NOMO-1 treated with dmso at 0.1 percent for 144 hours (cell line): ENCODE results near the gene ASIC2.
A peak's percentile ranks its signal among the peaks of the same experiment; 100 is the strongest.

Experiments used
- DNase-seq: peaks from one replicate; lab custom pipeline; 2025; ENCODE audit not compliant: unreplicated experiment; lab: John Stamatoyannopoulos, UW

ASIC2 gene

GRCh38 chr17:33080091-33080490, 213.0 kb downstream of the ASIC2 start:
- DNase-seq = no peak

DNA sequence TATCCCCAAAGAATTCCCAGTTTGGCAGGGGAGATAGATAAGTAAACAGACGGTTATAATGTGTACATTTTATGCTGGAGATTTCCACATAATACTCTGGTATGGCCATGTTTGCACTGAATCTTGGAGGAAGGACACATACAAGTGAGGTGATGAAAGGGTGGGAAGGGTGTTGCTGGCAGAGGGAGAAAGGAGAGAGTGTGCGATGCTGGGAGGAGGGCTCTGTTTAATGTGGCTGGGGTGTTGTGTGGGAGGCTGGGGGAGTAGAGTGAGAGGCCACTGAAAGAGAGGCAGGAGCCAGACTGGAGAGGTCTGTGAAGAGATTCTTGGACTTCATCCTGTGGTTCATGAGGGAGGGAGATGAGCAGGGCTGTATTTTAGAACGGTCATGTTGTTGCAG, 213.9 kb downstream of the ASIC2 start:
- DNase-seq = no peak

GRCh38 chr17:33076979-33077378, 216.1 kb downstream of the ASIC2 start:
- no peak for DNase-seq

DNA sequence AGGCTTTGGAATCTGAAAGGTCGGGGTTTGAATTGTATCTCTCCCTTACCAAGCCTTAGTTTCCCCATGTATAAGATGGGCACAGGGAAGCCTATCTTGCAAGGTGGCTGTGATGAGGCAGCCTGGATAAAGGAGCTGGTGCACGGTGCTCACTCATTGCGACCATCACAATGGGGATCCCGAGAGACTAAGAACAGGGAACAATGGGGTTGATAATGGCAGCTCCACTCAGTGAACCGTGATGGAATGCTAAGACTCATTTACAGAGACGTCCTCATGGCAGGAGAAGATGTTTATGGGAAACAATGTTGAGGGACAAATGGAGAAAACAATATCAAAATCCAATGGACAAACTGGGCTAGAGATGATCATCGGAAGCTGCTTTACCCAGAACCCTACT, 219.7 kb downstream of the ASIC2 start:
- no peak for DNase-seq

GRCh38 chr17:33072421-33073161, 220.5 kb downstream of the ASIC2 start:
- DNase-seq = no peak

GRCh38 chr17:33071656-33072055, 221.4 kb downstream of the ASIC2 start:
- DNase-seq = no peak

- no peak for DNase-seq
Measured at GRCh38 chr17:33057564-33057963, 235.5 kb downstream of the ASIC2 start.

DNA sequence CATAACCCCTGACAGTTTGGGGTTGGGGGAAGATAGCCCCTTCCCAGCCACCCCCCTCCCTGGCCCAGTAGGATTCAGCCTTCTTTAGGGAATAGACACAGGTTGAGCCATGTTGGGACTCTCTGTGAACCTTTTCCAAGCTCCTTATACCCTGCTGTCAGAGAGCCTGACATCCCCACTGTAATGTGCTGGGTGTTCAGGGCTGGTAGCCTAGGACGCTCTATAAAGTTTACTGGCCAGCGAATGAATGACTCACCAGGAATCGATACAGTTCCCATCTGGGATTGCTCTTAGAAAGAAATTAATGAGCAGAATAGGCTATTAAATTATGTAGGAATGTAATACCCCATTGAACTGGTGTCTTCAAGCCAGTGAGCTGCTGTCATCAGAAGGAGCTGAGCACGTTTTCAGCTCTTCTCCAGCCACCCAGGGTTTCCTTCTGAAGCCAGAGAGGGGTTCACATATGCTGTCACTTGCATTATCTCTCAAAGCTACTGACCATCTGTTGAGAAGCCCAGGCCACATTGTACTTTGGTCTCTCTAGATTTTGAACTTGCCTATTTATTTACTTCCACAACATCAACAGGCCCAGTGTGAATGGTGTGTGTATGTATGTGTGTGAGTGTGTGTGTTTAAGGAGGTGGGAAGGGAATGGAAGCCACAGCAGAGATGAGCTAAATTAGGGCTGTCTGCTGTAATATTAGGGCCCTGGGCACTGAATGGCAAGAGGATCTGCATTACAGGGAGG, 236.5 kb downstream of the ASIC2 start:
- no peak for DNase-seq

DNA sequence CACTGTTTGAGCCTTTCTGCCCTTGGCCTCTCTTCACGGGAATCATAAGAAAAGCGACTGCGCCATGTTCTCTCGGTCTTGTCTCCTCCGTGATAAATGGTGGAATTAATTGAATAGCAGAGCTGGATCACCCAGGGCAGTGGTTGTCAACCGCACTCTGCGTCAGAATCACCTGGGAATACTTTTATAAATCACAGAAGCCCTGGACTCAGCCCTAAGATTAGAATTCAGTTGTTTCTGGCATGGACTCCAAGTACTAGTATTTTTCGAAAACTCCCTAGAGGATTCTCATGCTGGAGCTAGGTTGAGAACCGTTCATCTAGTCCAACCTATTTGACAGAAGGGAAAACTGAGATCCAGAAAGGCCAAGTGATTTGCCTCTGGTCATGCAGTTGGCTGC, 237.3 kb downstream of the ASIC2 start:
- no peak for DNase-seq

- DNase-seq = no peak
Measured at GRCh38 chr17:33055171-33055611, 237.9 kb downstream of the ASIC2 start.

DNA sequence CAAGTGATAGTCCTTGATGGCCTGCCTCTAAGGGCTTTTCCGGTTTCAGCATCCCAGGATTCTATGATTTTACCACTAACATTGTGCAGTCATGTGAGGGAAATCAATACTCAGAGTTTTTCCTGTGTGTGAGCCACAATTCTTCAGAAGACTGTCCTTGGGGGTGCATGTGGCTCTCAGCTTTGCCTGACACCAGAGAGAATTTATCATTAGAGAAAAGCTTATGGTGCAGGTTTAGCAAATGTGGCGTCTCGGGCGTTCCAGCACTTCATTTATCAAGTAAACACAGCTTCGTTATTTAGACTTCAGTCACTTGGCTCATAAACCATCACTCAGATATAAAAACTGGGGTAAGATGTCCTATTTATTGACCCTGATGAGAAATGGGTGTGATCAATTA, 238.7 kb downstream of the ASIC2 start:
- DNase-seq = no peak

GRCh38 chr17:33053676-33054075, 239.4 kb downstream of the ASIC2 start:
- no peak for DNase-seq

- DNase-seq = no peak
Measured at GRCh38 chr17:33052856-33053255, 240.2 kb downstream of the ASIC2 start.

- no peak for DNase-seq
Measured at GRCh38 chr17:33050611-33051140, 242.4 kb downstream of the ASIC2 start.

GRCh38 chr17:33049781-33050414, 243.2 kb downstream of the ASIC2 start:
- no peak for DNase-seq

- no peak for DNase-seq
Measured at GRCh38 chr17:33046361-33047255, 246.5 kb downstream of the ASIC2 start.

DNA sequence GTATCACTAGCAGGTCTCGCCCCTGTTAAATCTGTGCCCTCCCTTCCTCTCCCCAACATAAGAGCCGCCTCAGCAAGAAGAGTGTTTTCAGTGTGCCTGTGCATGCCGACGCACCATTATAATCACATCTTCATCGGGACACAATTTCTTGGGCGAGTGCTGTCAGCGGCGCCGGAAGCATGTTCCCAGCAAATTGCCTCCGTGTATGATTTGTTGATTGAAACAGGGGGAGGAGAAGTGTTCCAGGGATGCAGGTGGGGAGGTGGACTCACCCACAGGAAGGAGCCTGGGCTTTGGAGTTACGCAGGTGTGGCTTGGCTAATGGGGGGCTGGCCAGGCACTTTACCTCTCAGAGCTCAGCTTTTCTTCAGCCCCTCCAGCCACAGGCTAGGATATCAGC, 247.9 kb downstream of the ASIC2 start:
- DNase-seq = no peak

GRCh38 chr17:33044771-33045170, 248.3 kb downstream of the ASIC2 start:
- DNase-seq = no peak

DNA sequence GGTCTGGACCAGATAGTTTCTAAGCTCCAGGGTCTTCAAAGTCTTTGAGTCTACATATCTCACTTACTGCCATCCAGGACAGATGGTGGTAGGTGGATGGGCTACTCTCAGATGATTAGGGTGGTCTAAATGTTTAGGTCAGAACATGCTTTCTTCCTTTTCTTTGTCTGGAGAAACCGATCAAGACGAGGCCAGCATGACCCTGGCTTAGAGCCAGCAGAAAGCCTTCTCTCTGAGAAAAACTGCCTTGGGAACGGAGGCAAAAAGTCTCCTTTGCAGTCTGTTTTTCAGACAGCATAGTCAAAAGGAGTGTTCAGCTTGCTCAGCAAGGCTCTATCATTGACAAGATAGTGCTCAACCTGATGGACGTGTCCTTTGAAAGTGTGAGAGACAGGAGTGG, 252.6 kb downstream of the ASIC2 start:
- no peak for DNase-seq

GRCh38 chr17:33039874-33040273, 253.2 kb downstream of the ASIC2 start:
- no peak for DNase-seq

- peak; percentile 3 for DNase-seq
Measured at GRCh38 chr17:33038740-33039139, 254.4 kb downstream of the ASIC2 start.
